GM12878 (cell line): ENCODE results near the gene SDK2. TPM values are rescaled to one million over a fixed set of nuclear protein-coding genes. Genes with fewer than 3 reads are reported as not detected.

Experiments used
- ATAC-seq: fragments of 200-7000 bp; cut with Tn5 transposase; 3 replicates; pipeline ENCODE4 v1.9.1; 2020; ENCODE audit warnings: mild to moderate bottlenecking, moderate library complexity
- BruUV-seq: library from RNA; stranded (reverse); fragments of 400-500 nt; replicated peaks from 2 replicates; lab custom pipeline; 2021; lab: Mats Ljungman, UMichigan
- CTCF ChIA-PET: fragments of 300-600 bp; sonication (Branson Sonifier 250); formaldehyde crosslinking; extraction: SDS; loops from one replicate; lab custom pipeline; 2021; ENCODE audit warnings: inconsistent platforms; lab: Yijun Ruan, JAX
- POLR2A ChIA-PET: fragments of 350-600 bp; formaldehyde crosslinking; extraction: SDS; loops from one replicate; lab custom pipeline; 2021; ENCODE audit warnings: inconsistent platforms; lab: Charles Lee
- RAD21 ChIA-PET: fragments of 300-600 bp; sonication (Branson Sonifier 250); formaldehyde crosslinking; loops from one replicate; lab custom pipeline; 2023; ENCODE audit warnings: antibody characterized with exemption; ENCODE audit not compliant: unreplicated experiment; lab: Charles Lee
- SMC1A ChIA-PET: fragments of 300-600 bp; sonication (Branson Sonifier 250); formaldehyde crosslinking; loops from one replicate; lab custom pipeline; 2023; ENCODE audit not compliant: unreplicated experiment, uncharacterized antibody; lab: Charles Lee
- DNase-seq: peaks from one replicate; pipeline ENCODE4 v3.0.0-alpha.2; 2011; ENCODE audit warnings: low read depth, low spot score
- FAIRE-seq: peaks from 3 replicates; lab custom pipeline; 2011; peaks lifted over from hg19 to GRCh38; lab: Jason Lieb, UNC
- H2AFZ ChIP-seq: 2 replicates; pipeline ENCODE4 v1.6.0; 2011; ENCODE audit warnings: low read depth, low read length, control low read depth; ENCODE audit not compliant: control insufficient read depth
- H3K27ac ChIP-seq: 2 replicates; pipeline ENCODE4 v1.5.1; 2011; ENCODE audit warnings: control low read depth; ENCODE audit not compliant: control insufficient read depth, insufficient read depth
- H3K27me3 ChIP-seq, 2 experiments: replicated peaks in 1 of 2; 2 replicates each; pipeline versions ENCODE4 v1.6.0 to v1.6.1; 2011; ENCODE audit warnings: low read length in 1 of 2; ENCODE audit not compliant: control insufficient read depth in 2 of 2, insufficient read depth in 2 of 2
- H3K36me3 ChIP-seq, 2 experiments: 2 replicates each; pipeline ENCODE4 v1.5.1; 2011; ENCODE audit warnings: low read length in 1 of 2; ENCODE audit not compliant: control insufficient read depth in 2 of 2, insufficient read depth in 2 of 2
- H3K4me1 ChIP-seq: 2 replicates; pipeline ENCODE4 v1.6.1; 2011; ENCODE audit warnings: mild to moderate bottlenecking, low read length, moderate library complexity, mixed read lengths; ENCODE audit not compliant: control insufficient read depth, insufficient read depth
- H3K4me2 ChIP-seq: 2 replicates; pipeline ENCODE4 v1.6.0; 2011; ENCODE audit warnings: control low read depth; ENCODE audit not compliant: control insufficient read depth, insufficient read depth
- H3K4me3 ChIP-seq: fragments of 200-600 bp; sonication (generic); 2 replicates; pipeline ENCODE4 v1.5.1; 2016
- H3K79me2 ChIP-seq: 2 replicates; pipeline ENCODE4 v1.6.0; 2011; ENCODE audit warnings: low read length; ENCODE audit not compliant: control insufficient read depth, insufficient read depth
- H3K9ac ChIP-seq: 2 replicates; pipeline ENCODE4 v1.8.0; 2011; ENCODE audit warnings: low read length, control low read depth, mixed read lengths; ENCODE audit not compliant: control insufficient read depth, insufficient read depth
- H3K9me3 ChIP-seq: replicated peaks from 3 replicates; pipeline ENCODE4 v1.5.1; 2011; ENCODE audit warnings: mild to moderate bottlenecking, low read length; ENCODE audit not compliant: control insufficient read depth, insufficient read depth
- H4K20me1 ChIP-seq: 2 replicates; pipeline ENCODE4 v1.6.0; 2011; ENCODE audit not compliant: control insufficient read depth, insufficient read depth
- BMI1 ChIP-seq: fragments of 450-650 bp; IDR thresholded peaks from 2 replicates; pipeline ENCODE4 v1.6.1; 2016; ENCODE audit warnings: mild to moderate bottlenecking, moderate library complexity, borderline replicate concordance
- E2F8 ChIP-seq: fragments of 450-650 bp; IDR thresholded peaks from 2 replicates; pipeline ENCODE4 v1.6.1; 2018; ENCODE audit warnings: mild to moderate bottlenecking, low read depth, moderate library complexity; ENCODE audit not compliant: partially characterized antibody
- MLLT1 ChIP-seq: fragments of 450-650 bp; IDR thresholded peaks from 2 replicates; pipeline ENCODE4 v1.6.1; 2016; ENCODE audit warnings: mild to moderate bottlenecking
- POLR2AphosphoS2 ChIP-seq: IDR thresholded peaks from 2 replicates; pipeline ENCODE4 v1.6.1; 2011; ENCODE audit warnings: low read depth, mild to moderate bottlenecking, low read length, improper control_type of control experiment, moderate library complexity
- SP1 ChIP-seq: IDR thresholded peaks from one replicate; pipeline ENCODE4 v1.6.1; 2011; ENCODE audit warnings: low read depth, low read length
- SREBF2 ChIP-seq: IDR thresholded peaks from 2 replicates; pipeline ENCODE4 v1.6.1; 2012; ENCODE audit warnings: mild to moderate bottlenecking, low read length
- TARDBP ChIP-seq: IDR thresholded peaks from 2 replicates; pipeline ENCODE4 v1.6.1; 2016; ENCODE audit warnings: borderline replicate concordance
- ZNF274 ChIP-seq: IDR thresholded peaks from one replicate; pipeline ENCODE4 v1.8.0; 2011; ENCODE audit not compliant: insufficient read length, insufficient read depth
- ZNF384 ChIP-seq: IDR thresholded peaks from 2 replicates; pipeline ENCODE4 v1.6.1; 2012; ENCODE audit warnings: low read depth, mild to moderate bottlenecking, low read length, improper control_type of control experiment, borderline replicate concordance
- ZZZ3 ChIP-seq: IDR thresholded peaks from 2 replicates; pipeline ENCODE4 v1.6.1; 2011; ENCODE audit warnings: low read depth; ENCODE audit not compliant: control insufficient read depth, insufficient read length
- WGBS: methylation state at CpG from one replicate; pipeline ENCODE4 v1.1.6; 2016; ENCODE audit warnings: low lambda C conversion rate; ENCODE audit not compliant: insufficient replicate concordance, insufficient coverage; ENCODE audit errors: missing lambda C conversion rate; 5-methylcytosine and 5-hydroxymethylcytosine counted together
- in situ Hi-C: fragments of 300-500 bp; cut with MboI; formaldehyde crosslinking; loops from 9 replicates; pipeline ENCODE4 v1.14.3; 2018; ENCODE audit warnings: mixed read lengths
- intact Hi-C: fragments of 100-400 bp; cut with micrococcal nuclease; formaldehyde crosslinking; loops from one replicate; pipeline ENCODE4 v1.14.2; 2022; ENCODE audit not compliant: unreplicated experiment
- polyA plus RNA-seq, 11 experiments: library from polyadenylated mRNA; depleted of rRNA in 4 of 11; unstranded in 6 of 11; stranded (reverse) in 5 of 11; fragments of >200 nt; fragmentation: Nextera tagmentation in 4 of 11; fragmentation: Illumina TruSeq in 1 of 11; extraction: Ambion mirVana in 4 of 11; extraction: Trizol in 1 of 11; gene quantifications; 1 replicate in 1 of 11; 2 replicates in 10 of 11; pipeline versions ENCODE4 v1.2.1 to v1.2.3, GENCODE V29; 2011 to 2016; ENCODE audit warnings: inconsistent platforms in 2 of 11, missing spikeins in 2 of 11, low read depth in 1 of 11
- total RNA-seq, 4 experiments: library from RNA; depleted of rRNA in 3 of 4; stranded (reverse); fragments of >200 nt in 3 of 4; fragmentation: Illumina TruSeq in 1 of 4; extraction: Trizol in 1 of 4; gene quantifications; 2 replicates each; pipeline versions ENCODE4 v1.2.1 to v1.2.3, GENCODE V29; 2013 to 2021

Gene SDK2
- total and polyA plus RNA-seq, 10 of the 15 experiments (the other 5 are each of a cell fraction or from before 2014, with no cell fraction given), result 0.03 to 0.08 (median 0.03) TPM; not detected in 7

- ChIA-PET CTCF (interaction anchor here (1.3 kb wide), 1 partner anchor 586 kb away, joined by 3 read pairs; no protein-coding TSS in a partner anchor), POLR2A (no interaction called here), RAD21 (no interaction called here), SMC1A (no interaction called here)
- Histone ChIP-seq H3K9ac (no peak overlapping the region), H3K4me3 (no peak overlapping the region), H4K20me1 (no peaks in the 10 kb centered on the region), H2AFZ (no peak overlapping the region), H3K4me2 (no peak overlapping the region), H3K4me1 (no peaks in the 10 kb centered on the region), H3K36me3 (no peaks in the 10 kb centered on the region), H3K27ac (no peak overlapping the region), H3K27me3 (peaks cover 0 to 6% of the 10 kb centered on the region in 2 experiments; a peak in 2 of 4 replicates), H3K79me2 (no peaks in the 10 kb centered on the region), H3K9me3 (no peaks in the 10 kb centered on the region)
- no peak for DNase-seq
- intact Hi-C loops, result no loop called here
- WGBS, result 26% methylated on average over 5 of the region's 5 CpGs
- no peak for TF ChIP-seq MLLT1
- TF ChIP-seq BMI1, result no peak
- TF ChIP-seq SP1, result no peak
- TF ChIP-seq SREBF2, result no peak
- no peak for TF ChIP-seq TARDBP
- no peak for TF ChIP-seq POLR2AphosphoS2
- no peak for FAIRE-seq
- BruUV-seq, result no TSS peak
- in situ Hi-C loops, result no loop called here
- ATAC-seq, result no peak
Observed at GRCh38 chr17:73531158-73531557, 113.1 kb downstream of the SDK2 start.

GRCh38 chr17:73528679-73529078, 115.6 kb downstream of the SDK2 start:
- Histone ChIP-seq H2AFZ (no peak overlapping the region), H3K4me2 (no peak overlapping the region), H3K27me3 (peaks cover 0 to 9% of the 10 kb centered on the region in 2 experiments; a peak in 2 of 4 replicates), H3K9ac (no peak overlapping the region), H3K4me3 (no peak overlapping the region), H3K79me2 (no peaks in the 10 kb centered on the region), H4K20me1 (no peaks in the 10 kb centered on the region), H3K27ac (no peak overlapping the region), H3K4me1 (no peaks in the 10 kb centered on the region), H3K36me3 (no peaks in the 10 kb centered on the region), H3K9me3 (no peaks in the 10 kb centered on the region)
- SMC1A ChIA-PET, result no interaction called here
- POLR2A ChIA-PET, result no interaction called here
- intact Hi-C loops (no loop called here), in situ Hi-C loops (no loop called here)
- no peak for ATAC-seq
- CTCF ChIA-PET, result no interaction called here
- no peak for FAIRE-seq
- RAD21 ChIA-PET, result no interaction called here
- no TSS peak for BruUV-seq
- no peak for DNase-seq
- WGBS, result 18% methylated on average over 7 of the region's 7 CpGs
- TF ChIP-seq ZNF274, result no peak
- no peak for TF ChIP-seq E2F8
- no peak for TF ChIP-seq ZNF384
- no peak for TF ChIP-seq ZZZ3
